GM18861 (cell line): ENCODE data around the gene RHEBL1.

Experiments used
- ATAC-seq: cut with Tn5 transposase; IDR thresholded peaks from one replicate; pipeline ENCODE4 v1.9.1; 2021; ENCODE audit not compliant: unreplicated experiment

The RHEBL1 gene

DNA sequence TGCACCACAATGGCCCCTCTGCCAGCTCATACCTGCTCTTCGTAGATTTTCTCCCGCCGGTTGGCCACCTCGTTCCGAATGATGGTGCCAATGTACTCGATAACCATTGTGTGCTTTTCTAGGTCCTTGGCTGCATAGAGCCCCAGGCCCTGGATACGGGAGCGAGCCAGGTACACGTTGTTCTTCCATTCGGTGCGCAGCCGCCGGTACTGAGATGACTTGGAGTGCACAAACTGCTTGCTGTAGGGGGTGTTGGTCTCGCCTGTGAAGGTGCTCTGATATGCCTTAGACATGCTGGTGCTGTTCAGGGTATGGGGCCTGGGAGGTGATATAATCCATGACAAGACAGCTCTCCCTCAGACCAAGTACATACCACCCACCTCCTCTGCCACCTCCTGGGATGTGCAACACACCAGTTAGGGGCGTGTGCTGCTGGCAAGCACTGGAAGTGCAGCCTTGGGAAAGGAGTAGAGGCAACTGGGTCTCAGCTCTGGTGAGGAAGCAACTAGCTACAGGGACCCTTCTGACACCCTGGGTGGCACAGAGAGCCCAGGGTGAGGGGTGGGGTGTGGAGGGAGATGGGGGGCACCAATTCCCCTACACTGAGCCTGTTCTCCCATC is 47.1 kb downstream of the RHEBL1 start:
- no peak for ATAC-seq

GRCh38 chr12:49021292-49021915 is 48.4 kb downstream of the RHEBL1 start:
- no peak for ATAC-seq

- no peak for ATAC-seq
Observed at GRCh38 chr12:49020441-49020840, 49.3 kb downstream of the RHEBL1 start.

GRCh38 chr12:49019443-49020324 is 50.1 kb downstream of the RHEBL1 start:
- ATAC-seq = no peak

DNA sequence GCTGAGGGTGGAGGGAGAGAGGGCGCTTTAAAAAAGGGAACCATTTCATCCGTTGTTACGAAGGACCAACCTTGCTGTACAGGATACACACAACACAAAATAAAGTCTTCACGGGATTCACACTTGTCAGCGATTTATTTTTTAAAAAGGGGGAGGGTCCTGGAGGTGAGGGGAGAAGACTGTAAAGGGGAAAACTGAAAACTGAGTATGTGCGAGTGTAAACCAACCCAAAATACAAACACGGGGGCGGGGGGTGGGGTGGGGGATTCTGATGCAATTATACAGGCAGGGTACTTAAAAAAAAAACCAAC is 50.7 kb downstream of the RHEBL1 start:
- ATAC-seq = no peak

DNA sequence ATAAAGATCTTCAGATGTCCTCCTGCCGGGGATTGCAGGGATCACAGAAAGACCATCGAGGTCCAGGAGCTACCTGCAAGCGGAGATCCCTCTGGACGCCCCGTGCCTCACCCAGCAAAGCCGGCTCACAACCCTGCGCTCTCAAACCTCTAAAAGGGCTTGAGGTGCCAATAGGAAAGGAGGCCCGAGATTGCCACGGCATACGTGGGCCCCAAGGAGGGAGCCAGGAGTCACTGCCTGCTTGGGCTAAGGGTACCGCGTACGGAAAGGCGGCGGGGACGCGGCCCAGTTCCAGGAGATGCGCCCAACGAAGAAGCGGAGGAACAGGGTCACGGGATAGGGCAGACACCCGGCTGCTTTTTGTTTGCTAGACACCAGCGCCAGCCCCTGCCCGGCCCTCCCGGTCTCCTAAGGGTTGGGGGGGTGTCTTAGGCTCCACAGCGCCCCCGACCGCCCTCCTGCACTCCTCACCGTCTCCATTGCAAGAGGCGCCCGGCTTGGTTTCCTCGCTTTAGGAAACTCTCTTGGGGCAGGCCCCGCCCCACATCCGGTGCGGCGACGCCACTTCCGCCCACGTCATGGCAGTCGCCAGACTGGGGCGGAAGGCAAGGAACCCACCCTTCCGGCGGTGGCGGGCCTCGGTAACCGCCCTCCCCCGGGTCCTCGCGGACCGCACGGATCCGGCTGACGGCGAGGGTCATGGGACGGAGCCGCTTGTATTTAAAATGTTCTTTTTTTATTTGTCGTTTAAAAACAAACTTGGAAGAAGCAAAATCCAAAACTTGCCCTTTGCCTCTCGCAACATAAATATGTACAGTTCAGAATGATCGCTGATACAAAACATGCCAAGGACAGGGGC is 51.3 kb downstream of the RHEBL1 start, which contains the start of gene PRKAG1:
PRKAG1 (minus strand) TSS at position 516 of the 859 bp plus-strand sequence; CDS start at position 480, 36 bp downstream.
- peak; percentile 79 for ATAC-seq

GRCh38 chr12:49017891-49018260 is 51.9 kb downstream of the RHEBL1 start:
- ATAC-seq = peak; percentile 2

DNA sequence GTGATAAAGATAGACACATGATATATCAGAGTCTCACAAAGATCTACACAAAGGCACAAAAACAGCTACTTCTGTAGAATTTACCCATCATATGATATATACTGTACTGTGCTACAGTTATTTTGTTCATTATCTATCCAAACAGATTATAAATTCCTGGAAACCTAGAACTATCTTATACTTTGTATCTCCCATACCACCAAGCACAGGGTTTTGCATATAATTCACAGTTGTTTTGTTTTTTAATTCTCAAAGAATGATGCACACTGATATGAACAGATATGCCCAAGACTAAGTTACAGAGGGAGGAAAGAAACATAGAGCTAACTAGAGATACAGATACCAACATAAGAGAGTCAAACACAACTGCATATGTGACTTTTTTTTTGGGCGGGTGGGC is 54.6 kb downstream of the RHEBL1 start:
- ATAC-seq = no peak
